Trophoblast cell (in vitro differentiated cells and primary cell): ENCODE data around the gene FAM114A1.

ENCODE experiments used
- DNase-seq, 2 donors: peaks; one replicate each; pipeline ENCODE4 v3.0.0-alpha.2; 2016
- H2AFZ ChIP-seq: 2 replicates; pipeline ENCODE4 v1.6.1; 2013; ENCODE audit warnings: low read length, moderate library complexity, mild to moderate bottlenecking; ENCODE audit not compliant: insufficient read depth, poor library complexity
- H2AK5ac ChIP-seq: 2 replicates; pipeline ENCODE4 v1.6.1; 2013; ENCODE audit warnings: mild to moderate bottlenecking, low read length
- H2BK120ac ChIP-seq: 2 replicates; pipeline ENCODE4 v1.6.1; 2013; ENCODE audit warnings: low read length, mild to moderate bottlenecking, moderate library complexity; ENCODE audit not compliant: insufficient read depth, poor library complexity
- H2BK12ac ChIP-seq: 2 replicates; pipeline ENCODE4 v1.6.1; 2013; ENCODE audit warnings: mild to moderate bottlenecking, low read length, moderate library complexity
- H2BK5ac ChIP-seq: 2 replicates; pipeline ENCODE4 v1.6.1; 2013; ENCODE audit warnings: low read length, low read depth, moderate library complexity, mild to moderate bottlenecking; ENCODE audit not compliant: poor library complexity
- H3K14ac ChIP-seq: 2 replicates; pipeline ENCODE4 v1.6.1; 2013; ENCODE audit warnings: mild to moderate bottlenecking, low read length
- H3K18ac ChIP-seq: 2 replicates; pipeline ENCODE4 v1.6.1; 2013; ENCODE audit warnings: mild to moderate bottlenecking, low read length
- H3K23ac ChIP-seq: 2 replicates; pipeline ENCODE4 v1.6.1; 2013; ENCODE audit warnings: low read length
- H3K27ac ChIP-seq: 2 replicates; pipeline ENCODE4 v1.5.1; 2013; ENCODE audit warnings: low read depth, mild to moderate bottlenecking, inconsistent platforms, low read length, moderate library complexity
- H3K27me3 ChIP-seq: 2 replicates; pipeline ENCODE4 v1.6.1; 2013; ENCODE audit warnings: inconsistent platforms, mild to moderate bottlenecking, low read length, moderate library complexity; ENCODE audit not compliant: insufficient read depth
- H3K36me3 ChIP-seq, 2 experiments: 1 replicate in 1 of 2; 2 replicates in 1 of 2; pipeline ENCODE4 v1.6.1; 2013; ENCODE audit warnings: low read length in 2 of 2, mild to moderate bottlenecking in 2 of 2, moderate library complexity in 1 of 2; ENCODE audit not compliant: insufficient read depth in 2 of 2, control insufficient read depth in 1 of 2
- H3K4ac ChIP-seq: 2 replicates; pipeline ENCODE4 v1.6.1; 2013; ENCODE audit warnings: low read depth, mild to moderate bottlenecking, low read length, moderate library complexity
- H3K4me1 ChIP-seq, 2 experiments: 1 replicate in 1 of 2; 2 replicates in 1 of 2; pipeline ENCODE4 v1.6.1; 2013; ENCODE audit warnings: low read length in 2 of 2, mild to moderate bottlenecking in 2 of 2, moderate library complexity in 1 of 2; ENCODE audit not compliant: insufficient read depth in 2 of 2, control insufficient read depth in 1 of 2
- H3K4me2 ChIP-seq: 2 replicates; pipeline ENCODE4 v1.6.1; 2013; ENCODE audit warnings: inconsistent platforms, mild to moderate bottlenecking, low read length, moderate library complexity
- H3K4me3 ChIP-seq: 2 replicates; pipeline ENCODE4 v1.5.1; 2013; ENCODE audit warnings: mild to moderate bottlenecking, low read depth, low read length, inconsistent platforms
- H3K79me1 ChIP-seq: one replicate; pipeline ENCODE4 v1.6.1; 2013; ENCODE audit warnings: low read length
- H3K79me2 ChIP-seq: 2 replicates; pipeline ENCODE4 v1.6.1; 2013; ENCODE audit warnings: low read length, mild to moderate bottlenecking; ENCODE audit not compliant: control insufficient read depth, insufficient read depth, poor library complexity
- H3K9ac ChIP-seq: 2 replicates; pipeline ENCODE4 v1.6.1; 2013; ENCODE audit warnings: mild to moderate bottlenecking, low read length
- H3K9me3 ChIP-seq: 2 replicates; pipeline ENCODE4 v1.6.1; 2013; ENCODE audit warnings: low read depth, mild to moderate bottlenecking, control low read depth, inconsistent platforms, low read length; ENCODE audit not compliant: insufficient read depth
- H4K12ac ChIP-seq: 2 replicates; pipeline ENCODE4 v1.6.1; 2013; ENCODE audit warnings: low read depth, mild to moderate bottlenecking, low read length, moderate library complexity
- H4K8ac ChIP-seq: 2 replicates; pipeline ENCODE4 v1.6.1; 2013; ENCODE audit warnings: low read depth, mild to moderate bottlenecking, low read length, moderate library complexity
- H4K91ac ChIP-seq: one replicate; pipeline ENCODE4 v1.6.1; 2013; ENCODE audit warnings: low read depth, mild to moderate bottlenecking, low read length, moderate library complexity
- WGBS: extraction: QIAGEN DNeasy Blood & Tissue Kit; methylation state at CpG from one replicate; pipeline ENCODE4 v1.1.7; 2013; ENCODE audit warnings: missing lambda C conversion rate; ENCODE audit not compliant: insufficient read length, insufficient coverage; ENCODE audit errors: extremely low coverage; 5-methylcytosine and 5-hydroxymethylcytosine counted together

FAM114A1 gene

DNA sequence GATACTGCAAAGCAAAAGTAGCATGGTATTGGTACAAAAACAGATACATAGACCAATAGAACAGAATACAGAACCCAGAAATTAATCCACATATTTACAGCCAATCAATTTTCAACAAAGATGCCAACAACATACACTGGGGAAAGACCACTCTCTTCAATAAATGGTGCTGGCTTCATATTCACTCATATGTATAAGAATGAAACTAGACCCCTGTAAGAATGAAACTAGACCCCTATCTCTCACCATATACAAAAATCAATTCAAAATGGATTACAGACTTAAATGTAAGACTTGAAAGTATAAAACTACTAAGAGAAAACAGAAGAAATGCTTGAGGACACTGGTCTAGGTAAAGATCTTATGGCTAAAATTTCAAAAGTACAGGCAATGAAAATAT lies 30.3 kb upstream of the FAM114A1 start:
- H4K91ac ChIP-seq, result no peak overlapping the region
- H2AK5ac ChIP-seq, result no peak overlapping the region
- H3K14ac ChIP-seq, result no peak overlapping the region
- no peak overlapping the region for H4K12ac ChIP-seq
- no peak overlapping the region for H4K8ac ChIP-seq
- no peak overlapping the region for H3K4me3 ChIP-seq
- H3K36me3 ChIP-seq, result no peaks in the 10 kb centered on the region
- no peak overlapping the region for H3K4me2 ChIP-seq
- H3K18ac ChIP-seq, result no peak overlapping the region
- no peak overlapping the region for H2BK120ac ChIP-seq
- H3K4me1 ChIP-seq, result no peaks in the 10 kb centered on the region
- H3K27me3 ChIP-seq, result no peaks in the 10 kb centered on the region
- no peak overlapping the region for H3K9ac ChIP-seq
- peaks cover 4% of the 10 kb centered on the region for H3K9me3 ChIP-seq
- H2AFZ ChIP-seq, result no peak overlapping the region
- no peak overlapping the region for H3K4ac ChIP-seq
- H2BK12ac ChIP-seq, result no peak overlapping the region
- no peak overlapping the region for H3K27ac ChIP-seq
- no peaks in the 10 kb centered on the region for H3K79me1 ChIP-seq
- H2BK5ac ChIP-seq, result no peak overlapping the region
- H3K23ac ChIP-seq, result no peak overlapping the region
- DNase-seq, result no peak
- no peaks in the 10 kb centered on the region for H3K79me2 ChIP-seq

DNA sequence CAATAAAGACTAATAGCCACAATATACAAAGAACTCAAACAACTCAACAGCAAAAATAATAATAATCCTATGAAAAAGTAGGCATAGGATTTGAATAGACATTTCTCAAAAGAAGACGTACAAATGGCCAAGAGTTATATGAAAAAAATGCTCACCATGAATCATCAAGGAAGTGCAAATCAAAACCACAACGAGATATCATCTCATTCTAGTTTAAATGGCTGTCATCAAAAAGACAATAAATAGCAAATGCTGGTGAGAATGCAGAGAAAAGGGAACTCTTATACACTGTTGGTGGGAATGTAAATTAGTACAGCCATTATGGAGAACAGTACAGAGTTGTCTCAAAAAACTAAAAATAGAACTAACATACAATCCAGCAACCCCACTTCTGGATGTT lies 29.8 kb upstream of the FAM114A1 start:
- H2AK5ac ChIP-seq, result no peak overlapping the region
- H3K79me2 ChIP-seq, result no peaks in the 10 kb centered on the region
- no peaks in the 10 kb centered on the region for H3K27me3 ChIP-seq
- no peak overlapping the region for H2BK5ac ChIP-seq
- H3K18ac ChIP-seq, result no peak overlapping the region
- no peak overlapping the region for H2BK120ac ChIP-seq
- H3K27ac ChIP-seq, result no peak overlapping the region
- no CpG with 5 or more reads among the region's 2 CpGs for WGBS
- DNase-seq, result no peak
- H3K9ac ChIP-seq, result no peak overlapping the region
- no peak overlapping the region for H3K23ac ChIP-seq
- H3K4me1 ChIP-seq, result no peaks in the 10 kb centered on the region
- H3K4ac ChIP-seq, result no peak overlapping the region
- H3K4me2 ChIP-seq, result no peak overlapping the region
- no peak overlapping the region for H4K12ac ChIP-seq
- H3K9me3 ChIP-seq, result peaks cover 3% of the 10 kb centered on the region
- no peak overlapping the region for H2BK12ac ChIP-seq
- H4K91ac ChIP-seq, result no peak overlapping the region
- no peak overlapping the region for H3K14ac ChIP-seq
- H3K4me3 ChIP-seq, result no peak overlapping the region
- no peak overlapping the region for H4K8ac ChIP-seq
- H3K79me1 ChIP-seq, result no peaks in the 10 kb centered on the region
- H3K36me3 ChIP-seq, result no peaks in the 10 kb centered on the region
- H2AFZ ChIP-seq, result no peak overlapping the region

DNA sequence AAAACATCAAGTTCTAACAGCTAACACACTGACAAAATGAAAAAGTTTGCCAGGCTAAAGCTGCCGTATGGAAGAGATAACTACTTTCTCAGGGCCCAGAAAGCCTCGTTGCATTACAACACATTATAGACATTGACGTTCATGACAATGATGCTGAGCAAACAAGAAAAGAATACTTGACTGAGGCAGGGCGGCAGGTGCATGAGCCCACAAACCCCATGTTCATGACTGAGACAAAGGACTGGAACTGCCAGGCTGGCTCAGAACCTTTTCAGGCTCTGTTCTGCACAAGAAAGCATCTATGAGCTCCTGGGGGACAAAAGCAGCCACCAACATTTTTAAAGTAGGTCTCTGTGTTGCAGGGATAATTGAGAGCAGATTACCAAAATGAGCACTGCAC lies 24.6 kb upstream of the FAM114A1 start:
- no peak overlapping the region for H3K4ac ChIP-seq
- H3K4me3 ChIP-seq, result no peak overlapping the region
- no peak overlapping the region for H2BK12ac ChIP-seq
- no peak overlapping the region for H4K8ac ChIP-seq
- H3K79me1 ChIP-seq, result no peaks in the 10 kb centered on the region
- H2AK5ac ChIP-seq, result no peak overlapping the region
- H2AFZ ChIP-seq, result no peak overlapping the region
- no peak overlapping the region for H2BK5ac ChIP-seq
- H3K14ac ChIP-seq, result no peak overlapping the region
- H4K12ac ChIP-seq, result no peak overlapping the region
- H3K4me1 ChIP-seq, result no peaks in the 10 kb centered on the region
- H4K91ac ChIP-seq, result no peak overlapping the region
- no peak for DNase-seq
- H3K36me3 ChIP-seq, result no peaks in the 10 kb centered on the region
- no peak overlapping the region for H3K9ac ChIP-seq
- H3K4me2 ChIP-seq, result no peak overlapping the region
- H3K27ac ChIP-seq, result no peak overlapping the region
- no peak overlapping the region for H3K23ac ChIP-seq
- no peaks in the 10 kb centered on the region for H3K79me2 ChIP-seq
- no peak overlapping the region for H2BK120ac ChIP-seq
- H3K18ac ChIP-seq, result no peak overlapping the region
- no peaks in the 10 kb centered on the region for H3K27me3 ChIP-seq
- WGBS, result no CpG with 5 or more reads among the region's 4 CpGs
- peaks cover 3% of the 10 kb centered on the region for H3K9me3 ChIP-seq

DNA sequence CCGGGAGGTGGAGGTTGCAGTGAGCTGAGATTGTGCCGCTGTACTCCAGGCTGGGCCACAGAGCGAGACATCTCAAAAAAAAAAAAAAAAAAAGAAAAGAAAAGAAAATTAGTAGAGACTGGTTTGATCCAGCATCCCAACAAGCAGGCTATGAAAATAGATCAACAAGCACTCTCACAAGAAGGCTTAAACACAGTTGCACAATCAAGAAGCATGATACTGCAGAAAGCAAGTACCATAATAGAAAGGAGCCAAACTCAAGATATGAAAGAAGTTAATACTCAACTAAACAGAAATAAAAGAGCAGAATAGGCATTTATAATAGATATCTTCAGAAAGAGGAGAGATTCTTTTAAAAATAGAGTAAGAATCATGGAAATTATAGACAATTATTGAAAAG lies 21.6 kb upstream of the FAM114A1 start:
- no peak overlapping the region for H2AK5ac ChIP-seq
- H3K4ac ChIP-seq, result no peak overlapping the region
- WGBS, result no CpG with 5 or more reads among the region's 3 CpGs

More for the DNA sequence above, 21.6 kb upstream of the FAM114A1 start:
- Histone ChIP-seq H3K14ac (no peak overlapping the region), H3K79me2 (no peaks in the 10 kb centered on the region), H3K23ac (no peak overlapping the region), H3K18ac (no peak overlapping the region), H2BK5ac (no peak overlapping the region), H2BK12ac (no peak overlapping the region), H4K12ac (no peak overlapping the region), H3K4me3 (no peak overlapping the region), H3K4me1 (no peaks in the 10 kb centered on the region), H3K9me3 (peaks cover 3% of the 10 kb centered on the region), H3K27ac (no peak overlapping the region), H3K9ac (no peak overlapping the region), H3K4me2 (no peak overlapping the region), H2BK120ac (no peak overlapping the region), H3K36me3 (no peaks in the 10 kb centered on the region), H4K8ac (no peak overlapping the region), H3K79me1 (no peaks in the 10 kb centered on the region), H2AFZ (no peak overlapping the region), H3K27me3 (no peaks in the 10 kb centered on the region), H4K91ac (no peak overlapping the region)
- no peak for DNase-seq
